Activated naive CD8-positive, alpha-beta T cell treated with anti-CD3 and anti-CD28 coated beads, Interleukin-2, amount 50 U/mL, for 24 hours (primary cell): Measurements from ENCODE around the gene SNX10.

ENCODE experiments used
- ATAC-seq: fragments of 150-1000 bp; cut with Tn5 transposase; one replicate; pipeline ENCODE4 v1.10.0; 2021
- DNase-seq: peaks from one replicate; pipeline ENCODE4 v3.0.0; 2021
- H3K27ac Mint-ChIP-seq: one replicate; pipeline ENCODE4 v1.8.0; 2021; ENCODE audit warnings: mild to moderate bottlenecking, mixed read lengths
- H3K27me3 Mint-ChIP-seq: one replicate; pipeline ENCODE4 v1.8.0; 2021; ENCODE audit warnings: mixed read lengths
- H3K36me3 Mint-ChIP-seq: one replicate; pipeline ENCODE4 v1.8.0; 2021; ENCODE audit warnings: low read depth, mixed read lengths
- H3K4me1 Mint-ChIP-seq: one replicate; pipeline ENCODE4 v1.8.0; 2021; ENCODE audit warnings: mixed read lengths
- H3K4me3 Mint-ChIP-seq: one replicate; pipeline ENCODE4 v1.8.0; 2021; ENCODE audit warnings: mild to moderate bottlenecking, moderate library complexity, mixed read lengths
- H3K9me3 Mint-ChIP-seq: one replicate; pipeline ENCODE4 v1.8.0; 2021; ENCODE audit warnings: mixed read lengths

Gene SNX10

DNA sequence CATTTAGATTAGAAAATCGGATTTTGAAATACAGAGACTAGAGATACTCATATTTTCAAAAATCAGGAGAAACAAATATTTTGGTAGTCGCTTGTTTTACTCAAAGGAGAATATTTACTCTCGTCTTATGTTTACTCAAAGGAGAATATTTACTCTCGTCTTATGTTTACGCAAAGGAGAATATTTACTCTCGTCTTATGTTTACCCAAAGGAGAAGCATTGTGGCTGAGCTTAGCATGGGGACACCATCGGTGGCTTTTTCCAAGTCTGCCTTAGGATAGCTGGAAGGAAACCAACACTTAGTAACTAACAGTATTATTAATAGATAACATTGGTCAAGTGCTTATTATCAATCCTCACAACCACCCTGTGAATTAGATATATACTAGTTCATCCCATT lies 71.8 kb downstream of the SNX10 start:
- Mint-ChIP-seq H3K36me3 (peaks cover 3% of the 10 kb centered on the region), H3K4me3 (no peak overlapping the region), H3K4me1 (peaks cover 6% of the 10 kb centered on the region), H3K27ac (no peak overlapping the region), H3K27me3 (no peaks in the 10 kb centered on the region), H3K9me3 (no peaks in the 10 kb centered on the region)
- no peak for DNase-seq
- no peak for ATAC-seq

DNA sequence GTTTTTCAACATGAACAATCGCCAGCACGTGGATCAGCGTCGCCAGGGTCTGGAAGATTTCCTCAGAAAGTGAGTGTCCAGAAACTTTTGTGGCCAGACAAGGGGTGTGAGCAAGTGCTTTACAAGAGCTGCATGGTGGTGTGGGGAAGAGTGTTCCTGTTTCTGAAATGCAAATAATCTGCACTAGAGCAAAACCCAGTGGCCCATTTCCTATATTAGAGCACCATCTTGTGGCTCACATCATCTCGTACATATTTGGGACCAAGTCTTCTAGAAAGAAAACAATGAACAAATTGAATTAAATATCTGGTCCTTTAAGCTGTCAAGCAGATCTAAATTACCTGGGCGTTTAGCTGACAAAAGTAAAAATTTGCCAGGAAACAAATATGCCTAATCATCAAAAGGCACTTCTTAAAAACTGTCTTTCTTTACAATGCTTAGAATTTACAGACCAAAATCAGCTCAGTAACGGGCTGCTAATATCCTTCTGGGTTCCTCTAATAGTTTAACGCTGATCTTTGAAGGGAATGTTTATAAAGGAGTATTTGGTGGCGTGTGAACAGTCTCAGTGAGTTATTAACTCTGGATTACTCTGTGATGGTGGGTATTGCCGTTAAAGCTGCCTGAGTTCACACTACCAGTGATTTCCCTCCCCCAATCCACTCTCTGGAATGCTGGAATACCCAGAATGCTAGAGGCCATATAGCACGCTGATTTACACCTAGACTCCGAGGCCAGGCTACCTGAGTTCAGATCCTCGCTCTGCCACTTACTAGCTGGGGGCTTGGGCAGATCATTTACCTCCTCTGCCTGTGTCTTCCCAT lies 73.6 kb downstream of the SNX10 start:
- H3K4me3 Mint-ChIP-seq: no peak overlapping the region
- H3K27me3 Mint-ChIP-seq: no peaks in the 10 kb centered on the region
- peaks cover 6% of the 10 kb centered on the region for H3K36me3 Mint-ChIP-seq
- ATAC-seq (peak; percentile 57), DNase-seq (peak; percentile 23)
- no peaks in the 10 kb centered on the region for H3K9me3 Mint-ChIP-seq
- H3K4me1 Mint-ChIP-seq: peaks cover 11% of the 10 kb centered on the region
- H3K27ac Mint-ChIP-seq: no peak overlapping the region

DNA sequence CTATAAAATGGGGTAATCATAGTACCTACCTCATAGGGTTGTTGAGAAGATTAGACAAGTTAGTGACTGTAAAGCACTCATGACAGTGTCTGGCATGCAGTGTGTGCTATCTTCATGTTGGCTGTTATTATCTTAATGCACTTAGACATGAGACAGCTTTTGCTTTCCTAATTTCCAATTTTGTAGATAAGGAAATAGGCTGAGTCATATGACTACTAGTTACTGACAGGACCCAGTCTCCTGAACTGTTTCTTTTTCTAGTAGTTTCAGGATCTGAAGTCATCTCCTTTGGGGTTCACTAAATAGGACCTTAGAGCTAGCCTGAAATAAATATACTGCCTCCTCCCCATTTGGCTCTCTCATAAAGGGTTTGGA lies 74.2 kb downstream of the SNX10 start:
- peaks cover 7% of the 10 kb centered on the region for H3K4me1 Mint-ChIP-seq
- H3K27ac Mint-ChIP-seq: no peak overlapping the region
- H3K4me3 Mint-ChIP-seq: no peak overlapping the region
- ATAC-seq (no peak), DNase-seq (no peak)
- no peaks in the 10 kb centered on the region for H3K27me3 Mint-ChIP-seq
- peaks cover 6% of the 10 kb centered on the region for H3K36me3 Mint-ChIP-seq
- H3K9me3 Mint-ChIP-seq: no peaks in the 10 kb centered on the region

GRCh38 chr7:26367219-26367711 lies 75.6 kb downstream of the SNX10 start:
- H3K27ac Mint-ChIP-seq: no peak overlapping the region
- ATAC-seq: no peak
- no peak for DNase-seq
- no peaks in the 10 kb centered on the region for H3K27me3 Mint-ChIP-seq
- H3K4me1 Mint-ChIP-seq: peaks cover 7% of the 10 kb centered on the region
- H3K9me3 Mint-ChIP-seq: no peaks in the 10 kb centered on the region
- H3K36me3 Mint-ChIP-seq: peaks cover 9% of the 10 kb centered on the region
- no peak overlapping the region for H3K4me3 Mint-ChIP-seq

DNA sequence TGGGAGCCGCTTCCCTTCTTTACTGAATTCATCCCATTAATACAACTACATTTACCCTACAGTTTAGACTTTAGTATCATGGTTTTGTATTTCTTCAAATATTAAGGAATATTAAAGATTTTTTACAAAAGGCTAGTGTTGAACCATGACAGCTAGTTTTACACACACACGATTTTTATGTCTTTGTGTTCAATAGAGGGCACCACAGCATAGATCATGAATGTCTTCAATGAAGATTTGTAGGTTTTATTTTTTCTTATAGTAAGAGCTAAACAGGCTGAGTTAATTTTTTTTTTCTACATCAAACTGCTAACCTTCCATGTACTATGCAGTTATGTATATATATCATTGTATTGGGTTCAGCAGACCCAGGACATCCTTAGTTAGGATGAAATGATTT lies 76.9 kb downstream of the SNX10 start:
- no peak overlapping the region for H3K4me3 Mint-ChIP-seq
- DNase-seq: no peak
- peaks cover 18% of the 10 kb centered on the region for H3K36me3 Mint-ChIP-seq

DNA sequence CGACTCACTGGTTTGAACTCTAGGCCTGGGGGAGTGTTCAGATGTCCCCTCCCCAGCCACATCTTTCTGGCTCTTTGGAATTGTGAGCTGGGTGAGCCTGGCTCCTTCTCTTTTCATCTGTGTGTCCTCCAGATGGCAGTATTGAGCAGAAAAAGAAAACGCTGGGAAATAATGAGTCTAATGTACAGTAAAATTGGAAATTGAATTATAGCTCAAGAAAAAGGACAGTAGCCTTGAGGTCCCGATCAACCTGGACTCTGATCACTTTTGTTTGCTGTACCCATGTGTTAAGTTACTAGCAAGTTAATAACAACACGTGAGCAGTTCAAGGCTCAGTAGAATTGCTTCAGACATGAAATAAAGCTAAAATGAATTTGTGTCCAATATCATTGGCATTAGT lies 77.9 kb downstream of the SNX10 start:
- Mint-ChIP-seq H3K36me3 (peaks cover 24% of the 10 kb centered on the region), H3K4me3 (no peak overlapping the region), H3K9me3 (no peaks in the 10 kb centered on the region), H3K27me3 (peaks cover 7% of the 10 kb centered on the region), H3K27ac (no peak overlapping the region), H3K4me1 (peaks cover 7% of the 10 kb centered on the region)
- DNase-seq (peak; percentile 15), ATAC-seq (peak; percentile 57)

More for the DNA sequence above, 76.9 kb downstream of the SNX10 start:
- H3K4me1 Mint-ChIP-seq: peaks cover 7% of the 10 kb centered on the region
- no peaks in the 10 kb centered on the region for H3K27me3 Mint-ChIP-seq
- no peaks in the 10 kb centered on the region for H3K9me3 Mint-ChIP-seq
- no peak overlapping the region for H3K27ac Mint-ChIP-seq
- no peak for ATAC-seq

DNA sequence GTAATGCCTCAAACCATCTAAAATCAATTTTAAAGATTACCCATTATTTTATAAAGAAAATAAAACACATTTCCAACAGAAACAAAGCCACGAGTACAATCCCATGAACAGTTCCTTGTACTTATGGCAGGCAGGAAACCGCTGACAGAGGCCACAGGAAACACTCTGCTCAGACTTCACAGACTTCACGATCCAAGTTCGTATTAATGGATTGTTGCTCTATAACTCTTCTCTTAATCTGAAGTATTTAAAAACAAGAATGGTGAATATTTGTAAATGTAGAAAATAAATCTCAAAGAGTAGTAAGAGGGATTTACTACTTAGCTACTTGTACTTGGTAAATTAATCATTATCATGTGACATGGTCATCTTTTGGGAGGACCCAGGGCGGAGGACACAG lies 78.3 kb downstream of the SNX10 start:
- H3K4me3 Mint-ChIP-seq: no peak overlapping the region
- H3K27me3 Mint-ChIP-seq: peaks cover 7% of the 10 kb centered on the region
- ATAC-seq (no peak), DNase-seq (no peak)
- no peaks in the 10 kb centered on the region for H3K9me3 Mint-ChIP-seq
- no peak overlapping the region for H3K27ac Mint-ChIP-seq
- H3K36me3 Mint-ChIP-seq: peaks cover 24% of the 10 kb centered on the region
- peaks cover 6% of the 10 kb centered on the region for H3K4me1 Mint-ChIP-seq

- Mint-ChIP-seq H3K27me3 (peaks cover 15% of the 10 kb centered on the region), H3K4me1 (peaks cover 12% of the 10 kb centered on the region), H3K27ac (no peak overlapping the region), H3K4me3 (no peak overlapping the region), H3K36me3 (peaks cover 24% of the 10 kb centered on the region), H3K9me3 (no peaks in the 10 kb centered on the region)
- DNase-seq: no peak
- ATAC-seq: no peak
Measured at GRCh38 chr7:26372249-26372648, 80.6 kb downstream of the SNX10 start.

DNA sequence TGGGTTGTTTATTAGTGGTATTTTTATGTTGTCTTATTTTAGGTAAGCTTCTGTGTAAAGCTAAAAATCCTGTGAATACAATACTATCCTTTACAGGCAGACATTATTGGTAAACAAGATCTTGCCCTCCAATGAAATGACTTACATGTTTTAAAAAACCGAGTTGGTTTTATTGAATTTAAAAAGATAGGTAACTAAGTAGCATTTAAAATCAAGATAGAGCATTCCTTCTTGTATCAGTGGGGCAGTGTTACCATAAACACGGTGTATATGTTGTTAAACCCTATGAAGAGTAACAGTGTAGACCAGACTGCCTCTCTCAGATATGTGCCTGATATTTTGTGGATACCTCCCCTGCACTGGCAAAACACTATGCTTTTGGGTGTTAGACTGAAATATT lies 81.0 kb downstream of the SNX10 start:
- Mint-ChIP-seq H3K36me3 (peaks cover 22% of the 10 kb centered on the region), H3K27ac (no peak overlapping the region), H3K4me3 (no peak overlapping the region), H3K4me1 (peaks cover 13% of the 10 kb centered on the region), H3K27me3 (peaks cover 20% of the 10 kb centered on the region), H3K9me3 (no peaks in the 10 kb centered on the region)
- no peak for ATAC-seq
- DNase-seq: no peak

- Mint-ChIP-seq H3K4me1 (peaks cover 10% of the 10 kb centered on the region), H3K9me3 (no peaks in the 10 kb centered on the region), H3K4me3 (no peak overlapping the region), H3K27me3 (peaks cover 36% of the 10 kb centered on the region), H3K36me3 (peaks cover 21% of the 10 kb centered on the region), H3K27ac (no peak overlapping the region)
- ATAC-seq (no peak), DNase-seq (no peak)
Measured at GRCh38 chr7:26374647-26375373, 83.1 kb downstream of the SNX10 start.

- Mint-ChIP-seq H3K4me1 (peaks cover 8% of the 10 kb centered on the region), H3K27me3 (peaks cover 36% of the 10 kb centered on the region), H3K9me3 (no peaks in the 10 kb centered on the region), H3K36me3 (peaks cover 18% of the 10 kb centered on the region), H3K4me3 (peak overlapping the region; percentile 39), H3K27ac (no peak overlapping the region)
- ATAC-seq (no peak), DNase-seq (no peak)
Measured at GRCh38 chr7:26375726-26376174, 84.1 kb downstream of the SNX10 start.

DNA sequence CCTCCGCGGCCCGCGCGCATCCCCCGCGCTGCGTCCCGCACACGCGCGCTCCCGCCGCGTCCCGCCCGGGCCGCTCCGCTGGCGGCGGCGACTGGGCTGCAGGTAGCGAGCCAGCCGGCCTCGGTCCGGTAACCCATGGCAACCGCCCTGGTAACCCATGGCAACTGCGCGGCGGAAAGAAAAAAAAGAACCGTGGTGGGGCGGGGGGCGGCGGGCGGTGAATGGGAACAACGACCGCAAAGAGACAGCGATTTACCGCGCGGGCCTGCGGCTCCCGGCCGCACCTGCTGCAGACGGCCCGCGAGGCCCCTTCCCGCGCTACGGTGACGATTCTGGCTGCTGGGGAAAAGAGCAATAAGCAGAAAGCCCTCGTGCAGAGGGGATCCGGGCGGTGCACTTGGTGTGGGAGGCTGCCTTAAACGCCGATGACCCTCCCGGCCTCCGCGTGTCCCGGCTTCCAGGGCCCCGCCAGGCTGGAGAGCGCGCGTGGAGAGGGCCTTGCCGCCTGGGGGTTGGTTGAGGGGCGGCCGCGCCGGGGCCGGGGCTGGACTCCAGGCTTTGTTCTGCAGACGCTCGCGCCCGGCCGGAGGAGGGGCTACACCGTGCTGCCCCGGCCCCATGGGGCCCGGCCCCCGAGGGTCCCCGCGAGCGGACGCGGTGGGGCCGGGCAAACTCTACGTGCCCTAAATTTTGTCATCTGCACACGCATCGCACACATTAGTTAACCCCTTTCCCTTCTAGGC lies 84.7 kb downstream of the SNX10 start:
- peaks cover 18% of the 10 kb centered on the region for H3K36me3 Mint-ChIP-seq
- DNase-seq (peak; percentile 44), ATAC-seq (peak; percentile 25)
- peak overlapping the region; percentile 73 for H3K27ac Mint-ChIP-seq
- H3K4me1 Mint-ChIP-seq: peaks cover 8% of the 10 kb centered on the region
- H3K9me3 Mint-ChIP-seq: no peaks in the 10 kb centered on the region
- peaks cover 39% of the 10 kb centered on the region for H3K27me3 Mint-ChIP-seq
- H3K4me3 Mint-ChIP-seq: peak overlapping the region; percentile 77

DNA sequence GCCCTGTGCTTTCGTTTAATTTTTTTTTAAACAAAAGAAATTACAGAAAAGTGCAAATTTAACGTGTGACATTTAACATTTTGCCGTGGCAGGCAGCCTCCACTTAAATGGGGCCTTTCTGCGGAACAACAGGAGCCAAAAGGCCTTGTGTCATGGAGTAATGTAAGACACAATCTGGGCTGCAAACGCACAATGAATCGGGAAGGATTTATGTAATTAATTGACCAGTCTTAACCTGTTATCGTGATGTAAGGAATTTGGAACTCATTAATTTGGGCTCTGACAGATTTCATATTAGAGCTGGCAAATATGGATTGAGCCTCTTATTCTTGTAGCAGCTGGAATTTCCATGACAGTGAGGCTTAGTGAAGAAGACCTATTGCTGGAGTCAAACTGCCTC lies 86.4 kb downstream of the SNX10 start:
- ATAC-seq (no peak), DNase-seq (no peak)

GRCh38 chr7:26379711-26380110 lies 88.0 kb downstream of the SNX10 start:
- no peak overlapping the region for H3K27ac Mint-ChIP-seq
- peaks cover 8% of the 10 kb centered on the region for H3K4me1 Mint-ChIP-seq
- H3K27me3 Mint-ChIP-seq: peaks cover 38% of the 10 kb centered on the region
- H3K4me3 Mint-ChIP-seq: no peak overlapping the region
- H3K9me3 Mint-ChIP-seq: no peaks in the 10 kb centered on the region
- no peak for ATAC-seq
- no peak for DNase-seq
- no peaks in the 10 kb centered on the region for H3K36me3 Mint-ChIP-seq

More for the DNA sequence above, 86.4 kb downstream of the SNX10 start:
- H3K4me1 Mint-ChIP-seq: peaks cover 8% of the 10 kb centered on the region
- H3K4me3 Mint-ChIP-seq: no peak overlapping the region
- no peaks in the 10 kb centered on the region for H3K9me3 Mint-ChIP-seq
- H3K36me3 Mint-ChIP-seq: peaks cover 8% of the 10 kb centered on the region
- peaks cover 40% of the 10 kb centered on the region for H3K27me3 Mint-ChIP-seq
- no peak overlapping the region for H3K27ac Mint-ChIP-seq
